Stimulated activated CD4-positive, alpha-beta T cell treated with anti-CD3 and anti-CD28 coated beads, Interleukin-1b, Interleukin-23, amount 100 ng/mL, for 1 hour (primary cell): Measurements from ENCODE around the gene CEP135.

Experiments
- DNase-seq, 2 donors: peaks; one replicate each; pipeline ENCODE4 v3.0.0-alpha.2; 2020; ENCODE audit warnings: low read depth in 2 of 2

The CEP135 gene

DNA sequence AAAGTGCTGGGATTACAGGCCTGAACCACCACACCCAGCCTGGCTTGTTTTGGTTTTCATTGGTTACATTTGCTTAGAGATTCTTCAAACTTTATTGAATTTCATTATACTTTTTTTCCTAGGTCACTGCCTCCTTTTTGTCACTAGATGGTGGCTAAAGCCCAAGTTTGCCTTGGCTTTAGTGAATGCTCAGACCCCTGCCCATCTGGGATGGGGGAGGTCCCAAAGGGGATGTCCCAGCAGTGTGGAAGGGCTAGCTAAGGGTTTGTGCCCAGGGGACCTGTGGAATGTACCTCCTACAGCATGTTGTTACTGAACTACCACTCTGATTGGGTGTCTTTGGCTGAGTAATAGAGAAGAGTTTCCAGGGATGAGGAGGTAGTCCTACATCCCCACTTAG is 58.4 kb downstream of the CEP135 start:
- DNase-seq, result no peak

DNA sequence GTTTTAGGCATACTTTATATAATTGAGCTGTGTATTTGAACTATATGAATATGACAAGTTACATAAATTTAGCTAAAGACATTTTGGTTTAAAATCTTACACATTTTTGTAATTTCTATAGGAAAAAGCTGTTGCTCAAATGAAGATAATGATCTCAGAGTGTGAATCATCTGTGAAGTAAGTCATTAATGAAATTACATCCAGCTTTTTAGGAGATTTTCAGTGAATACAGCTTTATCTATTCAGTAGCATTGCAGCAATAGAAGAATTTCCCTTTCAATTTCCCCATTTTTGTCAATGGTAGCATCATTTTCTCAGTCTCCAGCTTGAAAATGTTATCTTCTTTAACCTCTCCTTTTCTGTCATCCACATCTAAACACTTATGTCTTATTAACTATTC is 59.5 kb downstream of the CEP135 start:
- DNase-seq, result no peak

DNA sequence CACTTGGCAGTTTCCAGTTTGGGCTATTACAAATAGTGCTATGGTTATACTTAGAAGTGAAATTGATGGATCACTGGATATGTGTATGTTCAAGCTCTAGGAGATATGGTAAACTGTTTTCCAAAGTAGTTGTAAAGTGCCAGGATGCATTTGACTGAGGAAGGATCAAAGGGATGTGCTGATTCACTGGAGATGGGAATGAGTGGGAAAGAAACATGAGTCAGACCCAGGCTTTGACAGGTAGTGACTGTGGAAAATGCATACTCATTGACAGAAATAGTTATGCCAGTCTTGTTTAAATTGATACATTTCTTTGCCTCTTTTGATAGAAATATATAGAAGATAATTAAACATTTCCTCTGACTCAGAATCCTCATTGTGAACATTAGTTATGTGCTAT is 77.9 kb downstream of the CEP135 start:
- no peak for DNase-seq

DNA sequence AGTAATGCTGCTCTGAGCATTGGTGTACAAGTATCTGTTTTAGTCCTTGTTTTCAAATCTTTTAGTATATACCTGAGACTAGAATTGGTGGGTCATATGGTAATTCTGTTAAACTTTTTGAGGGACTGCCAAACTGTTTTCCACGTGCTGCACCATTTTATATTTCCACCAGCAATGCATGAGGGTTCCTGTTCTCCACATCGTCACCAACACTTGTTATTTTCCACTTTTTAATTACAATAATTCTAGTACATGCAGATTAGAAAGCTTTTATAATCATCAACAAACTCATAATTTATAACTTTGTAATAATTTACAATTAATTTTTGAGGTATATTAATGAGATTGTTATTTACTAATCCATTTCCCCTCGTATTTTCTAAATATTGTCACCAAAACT is 79.4 kb downstream of the CEP135 start:
- no peak for DNase-seq

DNA sequence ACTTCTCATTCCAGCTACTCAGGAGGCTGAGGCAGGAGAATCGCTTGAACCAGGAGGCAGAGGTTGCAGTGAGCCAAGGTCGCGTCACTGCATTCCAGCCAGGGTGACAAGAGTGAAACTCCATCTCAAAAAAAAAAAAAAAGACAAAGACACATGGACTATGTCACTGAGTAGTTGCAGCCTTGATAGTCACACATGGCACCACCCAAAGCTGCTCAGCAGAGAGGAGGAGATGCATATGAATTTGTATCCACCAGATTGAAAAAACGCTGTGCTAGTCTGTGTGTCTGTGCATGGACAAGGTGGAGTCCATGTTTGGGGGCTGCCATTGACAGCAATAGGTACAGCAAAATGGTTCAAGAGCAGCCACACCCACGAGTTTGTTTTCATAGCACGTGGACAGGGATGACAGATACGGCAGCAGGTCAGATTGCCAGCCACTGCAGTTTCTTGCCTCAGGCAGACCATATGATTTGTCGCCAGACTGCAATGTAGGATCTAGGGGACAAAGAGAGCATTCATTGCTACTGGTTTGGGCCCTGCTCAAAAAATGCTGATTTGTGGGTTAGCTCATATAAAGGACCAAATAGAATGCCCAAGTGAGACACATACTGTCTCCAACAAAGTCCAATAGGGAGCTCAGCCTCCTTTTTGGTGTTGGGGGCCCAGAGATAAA is 89.9 kb downstream of the CEP135 start:
- DNase-seq, result no peak

DNA sequence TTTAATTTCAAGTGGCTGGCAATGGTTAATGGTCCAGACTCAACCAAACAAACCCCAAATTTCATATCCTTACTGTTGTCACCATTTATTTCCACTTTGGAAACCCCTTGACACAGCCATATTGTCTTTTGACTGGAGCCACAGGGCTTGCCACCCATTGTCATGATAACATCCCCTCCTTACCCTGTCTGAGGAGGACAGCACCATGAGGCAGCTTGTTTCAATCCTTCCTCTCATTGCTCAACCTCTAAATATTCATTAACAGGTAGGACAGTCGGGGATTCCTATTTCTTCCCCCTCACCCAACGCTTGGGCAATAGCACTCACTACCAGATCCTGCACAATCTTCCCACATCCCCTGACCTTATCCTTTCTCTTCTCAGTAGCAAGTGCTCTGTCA is 92.1 kb downstream of the CEP135 start:
- DNase-seq, result no peak

DNA sequence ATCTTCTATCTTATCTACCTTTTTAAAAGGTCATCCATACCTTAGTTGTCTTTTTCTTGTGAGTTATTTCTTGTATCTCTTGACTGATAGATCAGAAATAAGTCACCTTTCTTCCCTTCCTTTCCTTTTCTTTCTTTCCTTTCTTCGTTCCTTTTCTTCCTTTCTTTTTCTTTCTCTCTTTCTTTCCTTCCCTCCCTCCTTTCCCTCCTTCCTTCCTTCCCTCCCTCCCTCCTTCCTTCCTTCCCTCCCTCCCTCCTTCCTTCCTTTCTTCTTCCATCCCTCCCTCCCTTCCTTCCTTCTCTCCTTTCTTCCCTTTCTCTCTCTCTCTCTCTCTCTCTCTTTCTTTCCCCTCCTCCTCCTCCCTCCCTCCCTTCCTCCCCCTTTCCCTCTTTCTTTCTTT is 93.5 kb downstream of the CEP135 start:
- no peak for DNase-seq

DNA sequence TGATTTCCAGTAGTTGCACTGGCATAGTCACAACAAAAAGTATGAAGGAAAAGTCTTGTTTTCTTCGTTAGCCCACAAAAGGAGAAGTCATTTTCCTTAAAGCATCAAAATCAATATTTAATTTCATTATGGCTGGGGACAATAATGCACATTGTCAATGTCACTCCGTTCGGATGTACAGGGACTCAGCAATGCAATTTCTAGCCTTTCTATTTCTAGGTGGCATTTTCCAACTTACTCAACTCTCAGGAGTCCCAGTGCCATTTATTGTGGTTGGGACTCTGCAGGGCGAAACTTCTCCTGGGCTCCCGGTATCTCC is 99.6 kb downstream of the CEP135 start:
- DNase-seq, result no peak

DNA sequence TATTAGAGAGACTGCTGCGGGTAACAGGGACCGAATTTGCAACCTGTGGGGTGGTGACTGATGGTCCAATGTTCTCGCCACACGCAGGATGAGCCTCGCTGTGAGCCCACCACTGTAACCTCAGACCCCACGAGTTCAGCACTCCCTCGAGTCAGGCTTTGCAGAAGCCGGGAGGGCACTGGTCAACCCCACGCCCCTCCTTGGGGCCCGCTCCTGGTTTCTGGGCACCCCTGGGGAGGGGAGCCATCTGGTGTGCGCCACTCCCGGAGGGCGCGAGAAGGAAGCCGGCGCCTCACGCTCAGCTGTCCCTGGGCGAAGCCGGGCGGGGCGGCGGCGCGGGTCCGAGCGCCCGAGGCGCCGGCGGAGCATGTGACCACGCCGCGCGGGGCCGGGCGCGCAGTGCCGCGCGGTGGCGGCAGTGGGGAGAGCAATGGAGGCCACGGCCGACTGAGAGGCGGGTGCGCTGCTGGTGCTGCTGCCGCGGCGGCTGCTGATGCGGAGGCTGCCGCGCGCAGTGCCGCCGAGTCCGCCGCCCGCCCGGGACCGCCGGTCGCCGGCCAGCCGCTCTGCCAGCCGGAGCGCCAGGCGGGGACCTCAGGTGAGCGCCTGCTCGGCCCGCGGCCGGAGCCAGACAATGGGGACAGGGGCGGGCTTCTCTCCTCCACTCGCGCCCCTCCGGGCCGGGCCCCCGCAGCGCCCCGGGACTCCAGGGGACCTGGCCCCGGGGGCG is 100.1 kb downstream of the CEP135 start:
- no peak for DNase-seq

DNA sequence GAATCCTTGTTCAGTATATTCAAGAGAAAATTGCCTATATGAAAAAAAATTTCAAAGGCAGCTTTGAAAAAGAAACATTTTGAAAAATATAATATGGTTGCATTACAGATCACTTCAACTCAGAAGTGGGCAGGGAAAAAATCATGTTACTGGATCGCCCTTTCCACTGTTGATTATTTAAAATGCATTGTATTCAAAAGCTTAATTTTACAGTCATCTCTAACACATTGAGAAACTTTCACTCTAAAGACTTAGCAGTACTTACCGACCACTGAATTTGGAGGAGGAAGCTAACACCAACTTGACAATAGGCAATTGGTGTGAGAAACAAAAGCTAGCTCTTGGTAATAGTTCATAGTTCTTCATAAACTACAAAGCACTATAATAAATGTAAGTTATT is 101.9 kb downstream of the CEP135 start:
- no peak for DNase-seq

DNA sequence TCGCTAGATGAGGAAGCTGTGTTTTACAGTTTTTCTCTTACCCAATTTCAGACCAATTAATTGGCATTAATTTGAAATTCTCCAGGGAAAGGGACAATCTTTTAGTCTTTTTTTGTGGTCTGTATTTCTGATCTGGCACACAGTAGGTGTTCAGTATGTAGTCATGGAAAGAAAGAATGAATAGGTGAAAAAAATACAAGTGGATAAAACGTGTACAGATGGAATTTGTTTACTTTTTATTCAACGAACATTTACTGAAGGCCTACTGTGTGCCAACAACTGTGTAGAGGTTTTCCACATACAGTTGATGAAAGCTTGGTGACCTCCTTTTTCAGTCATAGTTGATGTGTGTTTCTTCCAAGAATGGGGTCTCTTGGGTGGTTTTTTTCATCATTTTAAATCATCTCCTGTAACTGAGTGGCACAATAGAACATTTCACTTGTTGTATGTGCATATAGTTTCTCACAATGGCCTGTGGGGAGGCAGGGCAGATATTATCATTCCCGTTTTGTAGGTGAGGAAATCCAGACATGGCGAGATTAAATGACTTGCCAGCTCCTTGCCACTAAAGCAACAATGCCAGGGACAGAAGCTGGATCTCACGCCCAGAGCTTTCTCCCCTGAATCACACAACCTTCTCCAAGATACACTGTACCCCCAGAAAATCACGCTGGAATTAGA is 102.4 kb downstream of the CEP135 start:
- no peak for DNase-seq

DNA sequence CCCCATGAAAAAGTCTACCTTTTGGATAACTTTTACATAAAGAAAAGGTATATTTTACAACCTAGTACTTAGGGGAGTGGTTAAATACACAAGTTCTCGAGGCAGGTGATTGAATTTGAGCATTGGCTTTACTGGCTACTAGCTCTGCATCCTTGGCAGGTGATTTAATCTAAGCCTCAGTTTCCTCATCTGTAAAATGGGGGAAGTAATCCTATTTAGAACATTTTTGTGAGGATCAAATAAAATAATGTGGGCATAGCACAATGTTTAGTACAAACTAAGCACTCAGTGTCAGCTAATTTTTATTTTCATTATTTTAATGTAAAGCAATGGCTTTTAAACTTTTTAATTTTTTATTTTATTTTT is 102.9 kb downstream of the CEP135 start:
- DNase-seq, result no peak

DNA sequence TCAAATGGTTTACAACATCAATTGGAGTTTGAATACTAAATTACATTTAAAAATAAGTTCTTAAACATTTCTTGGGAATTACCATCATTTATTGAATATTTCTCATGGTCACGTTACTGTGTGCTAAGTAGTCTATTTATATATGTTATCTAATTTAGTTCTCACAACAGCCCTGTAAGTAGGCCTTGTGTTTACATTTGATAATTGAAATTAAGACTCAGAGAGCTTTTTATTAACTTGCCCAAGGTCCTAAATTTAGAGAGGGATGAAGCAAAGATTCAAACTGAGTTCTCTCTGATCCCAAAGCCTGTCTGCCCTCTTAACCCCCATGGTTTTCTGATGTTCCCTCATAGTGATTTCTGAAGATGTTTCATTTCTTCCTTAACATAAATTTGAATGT is 103.7 kb downstream of the CEP135 start:
- no peak for DNase-seq

DNA sequence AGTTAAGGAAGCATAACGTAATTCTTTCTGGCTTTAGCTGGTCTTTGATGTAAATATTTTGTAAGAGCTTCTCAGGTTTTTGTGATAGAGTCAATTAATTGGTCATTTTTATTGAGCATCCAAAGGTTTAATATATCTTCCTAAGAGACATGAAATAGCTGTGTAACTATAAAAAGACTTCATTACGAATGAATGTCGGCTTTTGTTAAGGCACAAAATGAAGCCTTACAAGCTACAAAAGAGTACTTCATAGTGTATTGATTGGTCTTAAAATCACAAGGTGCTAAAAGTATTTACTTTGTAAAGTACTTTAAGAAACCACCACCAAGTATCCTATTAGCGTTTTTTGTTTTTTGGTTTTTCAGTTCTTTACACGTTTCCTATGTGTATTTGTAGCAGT is 104.2 kb downstream of the CEP135 start:
- no peak for DNase-seq

DNA sequence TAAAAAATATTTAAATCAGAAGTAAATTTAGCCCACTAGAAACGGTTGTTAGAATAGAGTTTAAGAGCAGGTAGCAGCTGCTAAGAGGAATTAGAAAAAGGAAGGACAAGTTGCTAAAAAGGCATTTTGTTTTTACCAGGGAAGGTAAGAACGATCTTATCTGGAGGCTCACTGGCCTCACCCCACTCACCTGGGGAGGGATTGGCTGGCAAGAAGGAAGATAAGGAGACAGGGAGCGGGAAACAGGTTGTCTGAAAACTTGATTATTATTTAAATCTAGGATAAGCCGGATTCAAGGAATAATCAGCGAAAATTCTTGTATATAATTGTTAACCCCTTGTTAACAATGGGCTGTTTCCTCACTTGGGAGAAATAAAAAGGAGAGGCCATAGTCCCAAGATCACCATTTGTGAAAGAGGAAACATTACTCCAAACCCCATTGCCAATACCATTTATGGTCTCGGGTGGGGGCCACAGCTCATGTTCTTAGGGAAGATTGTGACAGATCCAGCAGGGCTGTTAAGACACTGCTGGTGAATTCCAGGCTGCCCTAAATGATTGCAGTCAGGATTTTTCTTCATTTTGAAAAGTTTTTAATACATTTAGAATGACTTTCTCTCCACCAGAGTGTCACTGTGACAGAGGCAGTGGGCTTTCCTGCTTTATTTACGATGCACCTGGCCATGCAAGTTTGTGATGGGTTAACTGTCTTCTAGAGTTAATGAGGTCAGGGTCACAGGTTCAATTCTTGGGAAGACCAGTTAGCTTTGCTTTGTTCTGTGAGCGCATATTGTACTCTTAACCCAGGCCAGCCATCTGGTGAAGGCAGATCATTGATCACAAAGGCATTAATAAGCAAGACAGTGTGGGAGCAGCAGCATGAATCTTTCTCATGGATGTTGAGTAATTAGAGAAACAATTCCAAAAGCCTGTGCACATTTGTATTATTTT is 106.6 kb downstream of the CEP135 start:
- DNase-seq, result no peak

DNA sequence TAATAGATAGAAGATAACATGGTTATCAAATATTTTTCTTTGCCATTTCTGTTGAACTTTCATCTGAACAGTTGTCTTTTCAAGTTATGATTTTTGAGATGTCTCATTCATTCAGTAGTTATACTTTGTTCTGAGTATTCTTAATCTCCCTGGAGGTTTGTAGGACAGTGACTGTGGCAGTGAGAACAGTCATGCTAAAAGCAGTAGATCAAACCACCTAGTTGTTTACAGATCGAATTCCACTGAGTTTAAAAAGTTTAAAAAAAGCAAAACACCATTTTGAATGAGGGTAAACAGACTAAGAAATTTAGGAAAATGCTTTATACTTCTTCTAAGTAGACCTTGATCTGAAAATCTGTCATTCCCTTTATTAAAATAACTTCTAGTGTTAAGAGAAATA is 107.2 kb downstream of the CEP135 start:
- DNase-seq, result no peak

DNA sequence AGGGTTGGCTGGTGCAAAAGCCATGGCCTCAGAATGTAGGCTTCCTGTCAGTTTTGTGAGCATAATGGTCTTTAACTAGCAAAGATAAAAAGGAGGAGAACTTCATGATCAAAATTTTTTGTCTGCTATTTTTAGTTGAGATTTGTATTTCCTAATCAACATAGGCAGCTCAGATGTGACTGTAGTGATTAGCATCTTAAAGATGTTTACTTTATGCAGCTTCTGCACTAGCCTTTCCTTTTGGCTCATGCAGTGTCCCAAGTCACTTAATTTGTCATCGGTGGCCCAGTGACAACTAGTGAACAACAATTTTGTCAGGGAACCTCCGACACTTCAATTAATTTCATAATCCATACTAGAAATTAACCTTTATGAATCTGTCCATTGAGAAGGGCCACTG is 109.8 kb downstream of the CEP135 start:
- DNase-seq, result no peak

DNA sequence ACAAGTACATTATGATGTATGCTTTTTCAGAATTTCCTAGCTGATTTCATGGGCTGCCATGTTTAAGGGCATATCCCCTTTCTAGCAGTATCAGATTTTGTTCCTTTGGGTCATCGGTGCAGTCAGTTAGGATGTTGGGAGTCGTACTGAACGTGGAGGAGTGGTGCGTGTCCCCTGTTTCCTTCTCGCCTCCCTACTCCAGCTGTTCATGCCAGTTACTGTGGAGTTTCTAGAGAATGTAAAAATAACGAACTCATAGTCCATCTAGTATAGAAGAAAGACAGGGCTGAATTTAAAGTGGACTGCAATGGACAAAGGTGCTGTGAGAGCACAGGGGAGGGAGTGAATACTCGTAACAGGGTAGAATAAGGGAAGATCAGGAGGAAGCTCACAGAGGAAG is 111.3 kb downstream of the CEP135 start:
- DNase-seq, result no peak

DNA sequence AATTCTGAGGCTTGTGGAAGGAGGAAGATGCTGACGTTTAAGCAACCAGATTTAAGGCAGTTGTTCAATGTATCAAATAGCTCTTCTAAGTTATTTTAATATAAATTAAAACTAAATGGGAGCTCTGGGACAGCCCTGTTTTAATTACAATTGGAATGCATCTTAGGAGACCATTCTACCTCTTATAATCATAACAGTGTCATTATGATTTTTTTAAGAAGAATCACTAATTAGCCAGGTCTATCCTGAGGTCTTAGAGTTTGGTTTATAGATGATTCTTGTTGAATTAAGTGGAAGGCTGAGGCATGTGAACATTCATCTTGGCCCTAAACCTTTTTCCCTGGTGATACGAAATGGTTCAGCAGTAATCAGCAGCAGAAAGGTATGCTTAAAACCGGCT is 113.4 kb downstream of the CEP135 start:
- DNase-seq, result no peak

DNA sequence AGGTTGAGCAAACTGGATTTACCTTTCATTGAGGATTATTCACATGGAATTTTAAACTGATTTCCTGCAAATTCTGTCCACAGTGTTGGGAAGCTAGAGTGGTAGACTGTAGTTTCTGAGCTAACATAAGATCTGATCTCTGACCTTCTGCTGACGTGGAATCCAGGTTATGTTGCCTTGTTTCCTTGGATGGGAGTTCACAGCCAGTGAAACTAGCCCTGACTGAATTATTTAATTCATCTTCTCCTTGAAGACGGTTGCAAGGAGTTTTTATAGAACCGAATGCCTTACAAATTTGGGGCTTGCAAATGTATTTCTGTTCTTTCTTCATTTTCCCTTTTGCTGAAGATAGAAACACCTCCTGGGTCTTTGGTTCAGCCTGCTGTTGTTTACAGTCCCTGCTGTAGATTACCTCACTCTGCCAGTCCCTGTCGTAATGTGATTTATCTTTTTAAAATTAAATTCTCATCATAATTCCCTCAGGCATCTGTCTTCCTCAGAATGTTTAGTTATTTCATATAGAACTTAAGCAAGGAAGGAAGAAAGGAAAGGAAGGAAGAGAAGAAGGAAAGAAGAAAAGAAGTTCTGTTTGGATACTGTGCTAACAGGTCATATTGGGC is 113.9 kb downstream of the CEP135 start:
- DNase-seq, result no peak

DNA sequence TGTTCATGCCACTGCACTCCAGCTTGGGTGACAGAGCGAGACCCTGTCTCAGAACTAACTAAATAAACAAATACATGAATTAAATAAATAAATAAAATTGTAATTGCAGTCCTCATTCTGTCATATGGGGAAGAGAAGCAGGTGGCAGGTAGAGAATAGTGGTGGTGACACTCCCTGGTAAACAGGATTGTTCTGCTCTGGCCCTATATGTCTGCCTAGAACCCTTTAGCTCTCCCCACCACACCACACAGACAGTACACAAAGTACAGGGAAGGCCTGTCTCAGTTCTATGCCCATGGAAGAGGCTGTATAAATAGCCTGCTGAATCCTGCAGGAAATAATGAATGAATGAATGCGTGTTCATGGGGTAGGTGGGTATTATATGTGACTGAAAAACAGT is 117.7 kb downstream of the CEP135 start:
- no peak for DNase-seq

DNA sequence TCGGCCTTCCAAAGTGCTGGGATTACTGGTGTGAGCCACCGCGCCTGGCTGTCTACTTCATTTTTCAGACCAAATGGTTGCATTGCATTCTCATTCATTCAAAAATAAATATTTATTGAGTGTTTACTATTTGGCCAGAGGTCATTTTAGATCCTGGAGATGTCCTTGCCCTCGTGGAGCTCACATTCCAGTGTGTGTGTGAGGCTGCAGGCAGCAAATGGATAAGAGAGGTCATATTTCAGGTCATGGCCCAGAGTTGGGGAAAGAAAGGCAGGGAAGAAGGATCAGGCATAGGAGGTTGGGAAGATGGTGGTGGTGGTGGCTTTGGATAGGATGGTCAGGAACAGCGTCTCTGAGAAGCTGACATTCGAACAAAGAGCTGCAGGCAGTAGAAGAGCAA is 119.1 kb downstream of the CEP135 start:
- DNase-seq, result no peak
